HepG2 (cell line): Measurements from ENCODE around the gene RFFL. TPM values are rescaled to one million over a fixed set of nuclear protein-coding genes. Genes with fewer than 3 reads are reported as not detected.

Experiments
- ATAC-seq: fragments of 200-7000 bp; cut with Tn5 transposase; 3 replicates; pipeline ENCODE4 v1.9.1; 2020; ENCODE audit warnings: mild to moderate bottlenecking, moderate library complexity
- BruUV-seq: library from RNA; stranded (reverse); fragments of 400-500 nt; replicated peaks from 2 replicates; lab custom pipeline; 2021; lab: Mats Ljungman, UMichigan
- CTCF ChIA-PET: fragments of 300-600 bp; formaldehyde crosslinking; extraction: SDS; loops from one replicate; lab custom pipeline; 2021; ENCODE audit warnings: low total read pairs, inconsistent platforms, low intra/inter-chr PET ratio; lab: Yijun Ruan, JAX
- POLR2A ChIA-PET: fragments of 350-600 bp; sonication (Branson Sonifier 250); formaldehyde crosslinking; loops from one replicate; lab custom pipeline; 2020; ENCODE audit warnings: antibody characterized with exemption, inconsistent platforms; lab: Yijun Ruan, JAX
- DNase-seq: peaks from one replicate; pipeline ENCODE4 v3.0.0-alpha.2; 2015; ENCODE audit warnings: low spot score
- FAIRE-seq: peaks from 3 replicates; lab custom pipeline; 2011; peaks lifted over from hg19 to GRCh38; lab: Jason Lieb, UNC
- H2AFZ ChIP-seq: one replicate; pipeline ENCODE4 v1.6.1; 2011; ENCODE audit warnings: low read length, inconsistent platforms
- H3K27ac ChIP-seq: fragments of 300-600 bp; 3 replicates; pipeline ENCODE4 v1.8.0; 2011; ENCODE audit warnings: mixed run types, mild to moderate bottlenecking, mixed read lengths, low read length, inconsistent platforms; ENCODE audit not compliant: insufficient read depth; ENCODE audit errors: extremely low read length
- H3K27me3 ChIP-seq, 2 experiments: fragments of 200-600 bp in 1 of 2; 2 replicates in 1 of 2; 3 replicates in 1 of 2; pipeline versions ENCODE4 v1.6.0 to v1.8.0; 2011; ENCODE audit warnings: low read length in 2 of 2, mild to moderate bottlenecking in 2 of 2, moderate library complexity in 2 of 2, inconsistent platforms in 1 of 2; ENCODE audit not compliant: insufficient read depth in 2 of 2, control insufficient read depth in 1 of 2
- H3K36me3 ChIP-seq, 2 experiments: fragments of 200-600 bp in 1 of 2; replicated peaks in 1 of 2; 2 replicates in 1 of 2; 3 replicates in 1 of 2; pipeline versions ENCODE4 v1.5.1 to v1.8.0; 2011; ENCODE audit warnings: low read length in 2 of 2, inconsistent platforms in 1 of 2; ENCODE audit not compliant: insufficient read depth in 2 of 2, control insufficient read depth in 1 of 2
- H3K4me1 ChIP-seq: 2 replicates; pipeline ENCODE4 v1.5.1; 2012; ENCODE audit warnings: low read length, inconsistent platforms; ENCODE audit not compliant: insufficient read depth
- H3K4me2 ChIP-seq: 2 replicates; pipeline ENCODE4 v1.6.0; 2011; ENCODE audit warnings: low read depth, low read length, inconsistent platforms
- H3K4me3 ChIP-seq, 3 experiments: fragments of 200-600 bp in 1 of 3; sonication (generic), shearing (Covaris generic) in 1 of 3; replicated peaks in 1 of 3; 2 replicates each; pipeline ENCODE4 v1.5.1; 2011 to 2016; ENCODE audit warnings: low read length in 3 of 3, inconsistent platforms in 2 of 3, low read depth in 2 of 3, mild to moderate bottlenecking in 2 of 3, control low read depth in 1 of 3, mixed read lengths in 1 of 3; ENCODE audit not compliant: insufficient read depth in 1 of 3
- H3K79me2 ChIP-seq: one replicate; pipeline ENCODE4 v1.6.1; 2011; ENCODE audit warnings: low read length, inconsistent platforms; ENCODE audit not compliant: insufficient read depth
- H3K9ac ChIP-seq: 2 replicates; pipeline ENCODE4 v1.6.0; 2011; ENCODE audit warnings: mild to moderate bottlenecking, low read depth, low read length, inconsistent platforms; ENCODE audit not compliant: insufficient read depth
- H3K9me3 ChIP-seq: 2 replicates; pipeline ENCODE4 v1.5.1; 2012; ENCODE audit warnings: mild to moderate bottlenecking, low read length
- H4K20me1 ChIP-seq: 2 replicates; pipeline ENCODE4 v1.6.0; 2011; ENCODE audit warnings: inconsistent platforms, mild to moderate bottlenecking, low read length, moderate library complexity; ENCODE audit not compliant: insufficient read depth
- CREB1 ChIP-seq, 2 experiments: fragments of 450-650 bp in 1 of 2; IDR thresholded peaks; 2 replicates each; pipeline ENCODE4 v1.6.1; 2016 to 2017; ENCODE audit warnings: control low read depth in 1 of 2, mild to moderate bottlenecking in 1 of 2, missing compliant biosample characterization in 1 of 2, missing genetic modification characterization in 1 of 2
- DPF2 ChIP-seq: sonication (generic); formaldehyde crosslinking; IDR thresholded peaks from 2 replicates; pipeline ENCODE4 v1.4.0; 2020; ENCODE audit warnings: mild to moderate bottlenecking, low read depth, missing genetic modification reagents, borderline replicate concordance
- ELK4 ChIP-seq: sonication (generic); formaldehyde crosslinking; IDR thresholded peaks from 2 replicates; pipeline ENCODE4 v1.9.0; 2021; ENCODE audit warnings: missing genetic modification reagents, borderline replicate concordance
- GFI1 ChIP-seq: sonication (generic); formaldehyde crosslinking; IDR thresholded peaks from 2 replicates; pipeline ENCODE4 v1.5.0; 2020; ENCODE audit warnings: missing genetic modification reagents, mild to moderate bottlenecking, borderline replicate concordance
- JUN ChIP-seq: sonication (generic); formaldehyde crosslinking; IDR thresholded peaks from 2 replicates; pipeline ENCODE4 v1.4.0; 2020; ENCODE audit warnings: mild to moderate bottlenecking, missing genetic modification reagents
- MIER3 ChIP-seq: IDR thresholded peaks from 2 replicates; pipeline ENCODE4 v1.6.1; 2016; ENCODE audit warnings: missing compliant biosample characterization, borderline replicate concordance
- NFYB ChIP-seq: sonication (generic); formaldehyde crosslinking; IDR thresholded peaks from 2 replicates; pipeline ENCODE4 v1.4.0; 2020; ENCODE audit warnings: missing genetic modification reagents
- SMARCE1 ChIP-seq: fragments of 450-650 bp; IDR thresholded peaks from 2 replicates; pipeline ENCODE4 v1.6.1; 2017; ENCODE audit warnings: borderline replicate concordance
- YY1 ChIP-seq: IDR thresholded peaks from 2 replicates; pipeline ENCODE4 v1.6.1; 2011; ENCODE audit warnings: low read length, low read depth, moderate library complexity, mild to moderate bottlenecking; ENCODE audit not compliant: insufficient read depth, insufficient replicate concordance
- ZIK1 ChIP-seq: sonication (generic); formaldehyde crosslinking; IDR thresholded peaks from 2 replicates; pipeline ENCODE4 v1.5.0; 2020; ENCODE audit warnings: mild to moderate bottlenecking, low read depth, missing genetic modification reagents, borderline replicate concordance
- ZNF121 ChIP-seq: sonication (generic); formaldehyde crosslinking; IDR thresholded peaks from 2 replicates; pipeline ENCODE4 v1.5.0; 2020; ENCODE audit warnings: mild to moderate bottlenecking, missing genetic modification reagents
- ZNF160 ChIP-seq: sonication (generic); formaldehyde crosslinking; IDR thresholded peaks from 2 replicates; pipeline ENCODE4 v1.8.0; 2022; ENCODE audit warnings: mild to moderate bottlenecking, inconsistent platforms, missing genetic modification reagents
- ZNF30 ChIP-seq: sonication (generic); formaldehyde crosslinking; IDR thresholded peaks from 2 replicates; pipeline ENCODE4 v1.5.0; 2020; ENCODE audit warnings: mild to moderate bottlenecking, missing genetic modification reagents
- ZNF547 ChIP-seq: sonication (generic); formaldehyde crosslinking; IDR thresholded peaks from 2 replicates; pipeline ENCODE4 v1.5.1; 2020; ENCODE audit warnings: mild to moderate bottlenecking, missing genetic modification reagents
- WGBS: methylation state at CpG from one replicate; pipeline ENCODE4 v1.1.6; 2017; ENCODE audit warnings: low lambda C conversion rate; 5-methylcytosine and 5-hydroxymethylcytosine counted together
- in situ Hi-C: cut with HindIII; loops from 2 replicates; pipeline ENCODE4 v1.10.0; 2017; ENCODE audit warnings: low pct_unique_long_range_greater_than_20kb; ENCODE audit not compliant: extremely low pct_ligation_motif_present
- intact Hi-C: fragments of 100-400 bp; cut with micrococcal nuclease; formaldehyde crosslinking; loops from one replicate; pipeline ENCODE4 v1.10.0; 2022; ENCODE audit not compliant: unreplicated experiment
- polyA plus RNA-seq, 8 experiments: library from polyadenylated mRNA; depleted of rRNA in 3 of 8; stranded (reverse) in 7 of 8; unstranded in 1 of 8; fragments of >200 nt; fragmentation: Illumina TruSeq in 4 of 8; extraction: Trizol in 4 of 8; gene quantifications; 2 replicates each; pipeline versions ENCODE4 v1.2.1 to v1.2.3, GENCODE V29; 2011 to 2016; ENCODE audit warnings: low read depth in 4 of 8, missing spikeins in 1 of 8, mixed read lengths in 1 of 8; ENCODE audit not compliant: insufficient read depth in 1 of 8
- total RNA-seq, 5 experiments: library from RNA; depleted of rRNA; stranded (reverse); fragments of >200 nt; fragmentation: Illumina TruSeq; extraction: Trizol; gene quantifications; 2 replicates each; pipeline ENCODE4 v1.2.3, GENCODE V29; 2016; ENCODE audit warnings: low read depth in 1 of 5
- TF ChIP-seq, protein P1 (sequence below): sonication (generic); formaldehyde crosslinking; IDR thresholded peaks from 2 replicates; pipeline ENCODE4 v1.4.0; 2020; ENCODE audit warnings: missing genetic modification reagents
- TF ChIP-seq, protein P2 (sequence below): sonication (generic); formaldehyde crosslinking; IDR thresholded peaks from 2 replicates; pipeline ENCODE4 v1.4.0; 2020; ENCODE audit warnings: missing genetic modification reagents, low read depth, mild to moderate bottlenecking, borderline replicate concordance

Gene RFFL
- total and polyA plus RNA-seq, 2 of the 13 experiments (the other 11 are each of a cell fraction or from before 2014, with no cell fraction given) = 24.3 to 48.6 TPM

- Histone ChIP-seq H3K27me3 (no peaks in the 10 kb centered on the region), H2AFZ (no peak overlapping the region), H3K9ac (no peak overlapping the region), H3K4me1 (no peaks in the 10 kb centered on the region), H4K20me1 (0 out of 2 replicates have a peak, but pooled peaks cover 6% of the 10 kb centered on the region), H3K27ac (no peak overlapping the region), H3K36me3 (peaks cover 50 to 94% of the 10 kb centered on the region in 2 experiments), H3K4me3 (no peak overlapping the region), H3K9me3 (no peaks in the 10 kb centered on the region), H3K79me2 (no peaks in the 10 kb centered on the region), H3K4me2 (no peak overlapping the region)
- ATAC-seq (no peak), FAIRE-seq (no peak), DNase-seq (no peak)
- no peak for TF ChIP-seq JUN (CRISPR knock-in tag)
- TF ChIP-seq ZNF30 = no peak
- 97% methylated on average over 4 of the region's 4 CpGs for WGBS
- CTCF ChIA-PET = no interaction called here
- intact Hi-C loops (no loop called here), in situ Hi-C loops (no loop called here)
- no TSS peak for BruUV-seq
- POLR2A ChIA-PET = no interaction called here
These were observed 46.5 kb downstream of the RFFL start for GRCh38 chr17:35017021-35017420.

GRCh38 chr17:35016369-35016768 is 47.1 kb downstream of the RFFL start:
- H3K4me3 ChIP-seq = no peak overlapping the region
- no peak overlapping the region for H3K27ac ChIP-seq
- no peak overlapping the region for H3K9ac ChIP-seq
- 100% methylated on average over 2 of the region's 4 CpGs for WGBS
- no peaks in the 10 kb centered on the region for H3K27me3 ChIP-seq
- ATAC-seq = no peak
- TF ChIP-seq, protein P1, sequence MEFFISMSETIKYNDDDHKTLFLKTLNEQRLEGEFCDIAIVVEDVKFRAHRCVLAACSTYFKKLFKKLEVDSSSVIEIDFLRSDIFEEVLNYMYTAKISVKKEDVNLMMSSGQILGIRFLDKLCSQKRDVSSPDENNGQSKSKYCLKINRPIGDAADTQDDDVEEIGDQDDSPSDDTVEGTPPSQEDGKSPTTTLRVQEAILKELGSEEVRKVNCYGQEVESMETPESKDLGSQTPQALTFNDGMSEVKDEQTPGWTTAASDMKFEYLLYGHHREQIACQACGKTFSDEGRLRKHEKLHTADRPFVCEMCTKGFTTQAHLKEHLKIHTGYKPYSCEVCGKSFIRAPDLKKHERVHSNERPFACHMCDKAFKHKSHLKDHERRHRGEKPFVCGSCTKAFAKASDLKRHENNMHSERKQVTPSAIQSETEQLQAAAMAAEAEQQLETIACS (CRISPR knock-in tag) = no peak
- TF ChIP-seq ZNF160 (CRISPR knock-in tag) = no peak
- no peak for TF ChIP-seq ZNF547
- no peak for TF ChIP-seq ZNF121 (CRISPR knock-in tag)
- TF ChIP-seq CREB1 (IDR thresholded peaks at IDR 0.05) = no peak
- TF ChIP-seq CREB1 (CRISPR knock-in tag; IDR thresholded peaks at IDR 0.05) = no peak
- no peak for TF ChIP-seq ZIK1 (CRISPR knock-in tag)
- TF ChIP-seq, protein P2, sequence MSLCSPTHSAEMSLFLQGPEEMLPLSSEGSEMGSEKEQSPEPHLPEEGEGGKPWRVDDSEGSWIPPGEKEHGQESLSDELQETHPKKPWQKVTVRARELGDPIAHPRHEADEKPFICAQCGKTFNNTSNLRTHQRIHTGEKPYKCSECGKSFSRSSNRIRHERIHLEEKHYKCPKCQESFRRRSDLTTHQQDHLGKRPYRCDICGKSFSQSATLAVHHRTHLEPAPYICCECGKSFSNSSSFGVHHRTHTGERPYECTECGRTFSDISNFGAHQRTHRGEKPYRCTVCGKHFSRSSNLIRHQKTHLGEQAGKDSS (CRISPR knock-in tag) = no peak
- TF ChIP-seq YY1 = no peak
- TF ChIP-seq DPF2 (CRISPR knock-in tag) = no peak
- TF ChIP-seq SMARCE1 = no peak
- TF ChIP-seq ELK4 (CRISPR knock-in tag) = no peak
- no peak for TF ChIP-seq MIER3 (CRISPR knock-in tag)
- TF ChIP-seq GFI1 (CRISPR knock-in tag) = no peak
- no peak for TF ChIP-seq NFYB (CRISPR knock-in tag)
- TF ChIP-seq, all 625 proteins: peak for 0
- ChIA-PET CTCF (no interaction called here), POLR2A (no interaction called here)
- no peaks in the 10 kb centered on the region for H3K4me1 ChIP-seq
- no peak overlapping the region for H2AFZ ChIP-seq
- H4K20me1 ChIP-seq = 0 out of 2 replicates have a peak, but pooled peaks cover 6% of the 10 kb centered on the region
- no peak for FAIRE-seq
- BruUV-seq = no TSS peak
- no peak for DNase-seq
- intact Hi-C loops (no loop called here), in situ Hi-C loops (no loop called here)
- H3K36me3 ChIP-seq = peaks cover 53 to 93% of the 10 kb centered on the region in 2 experiments
- H3K4me2 ChIP-seq = no peak overlapping the region
- H3K9me3 ChIP-seq = no peaks in the 10 kb centered on the region
- H3K79me2 ChIP-seq = no peaks in the 10 kb centered on the region
